MCF 10A (cell line): ENCODE data around the gene SLC5A3. TPM values are rescaled to one million over a fixed set of nuclear protein-coding genes. Genes with fewer than 3 reads are reported as not detected.
A peak's percentile ranks its signal among the peaks of the same experiment; 100 is the strongest.

ENCODE experiments used
- Bru-seq: library from RNA; stranded (reverse); fragments of 400-500 nt; gene quantifications from one replicate; lab custom pipeline; 2021; lab: Mats Ljungman, UMichigan
- BruChase-seq, 2 experiments: library from RNA; stranded (reverse); fragments of 400-500 nt; gene quantifications; one replicate each; lab custom pipeline; 2021; lab: Mats Ljungman, UMichigan
- BruUV-seq: library from RNA; stranded (reverse); fragments of 400-500 nt; replicated peaks from 2 replicates; lab custom pipeline; 2021; lab: Mats Ljungman, UMichigan
- CTCF ChIA-PET: fragments of 300-600 bp; sonication (Branson Sonifier 250); formaldehyde crosslinking; extraction: SDS; loops from one replicate; lab custom pipeline; 2021; ENCODE audit warnings: antibody characterized with exemption, inconsistent platforms; lab: Yijun Ruan, JAX
- POLR2A ChIA-PET: fragments of 300-600, 350-650 bp; sonication (Branson Sonifier 250); formaldehyde crosslinking; extraction: SDS; loops from one replicate; lab custom pipeline; 2020; ENCODE audit warnings: antibody characterized with exemption, inconsistent platforms; lab: Yijun Ruan, JAX
- DNase-seq: peaks from one replicate; pipeline ENCODE4 v3.0.0-alpha.2; 2018; ENCODE audit not compliant: unreplicated experiment
- H3K27ac Mint-ChIP-seq: one replicate; pipeline ENCODE4 v1.8.0; 2022; ENCODE audit warnings: mild to moderate bottlenecking, low read depth, mixed read lengths; ENCODE audit not compliant: unreplicated experiment
- H3K27me3 Mint-ChIP-seq: one replicate; pipeline ENCODE4 v1.8.0; 2022; ENCODE audit warnings: mixed read lengths; ENCODE audit not compliant: insufficient read depth, unreplicated experiment
- H3K36me3 Mint-ChIP-seq: one replicate; pipeline ENCODE4 v1.8.0; 2022; ENCODE audit warnings: mild to moderate bottlenecking, moderate library complexity, mixed read lengths; ENCODE audit not compliant: insufficient read depth, unreplicated experiment
- H3K4me1 Mint-ChIP-seq: one replicate; pipeline ENCODE4 v1.8.0; 2022; ENCODE audit warnings: mixed read lengths; ENCODE audit not compliant: insufficient read depth, unreplicated experiment
- H3K4me3 Mint-ChIP-seq: one replicate; pipeline ENCODE4 v1.8.0; 2022; ENCODE audit warnings: mild to moderate bottlenecking, moderate library complexity, mixed read lengths; ENCODE audit not compliant: unreplicated experiment
- H3K9me3 Mint-ChIP-seq: one replicate; pipeline ENCODE4 v1.8.0; 2022; ENCODE audit warnings: mixed read lengths; ENCODE audit not compliant: unreplicated experiment
- intact Hi-C: fragments of 100-400 bp; cut with micrococcal nuclease; formaldehyde crosslinking; loops from 2 replicates; pipeline ENCODE4 v1.14.1; 2022
- long read RNA-seq: library from polyadenylated mRNA; stranded (forward); transcript quantifications from one replicate; pipeline ENCODE4 v2.0.0, GENCODE V29; 2022
- total RNA-seq: library from RNA; stranded (reverse); gene quantifications from 2 replicates; pipeline ENCODE4 v1.2.3, GENCODE V29; 2022
- TF ChIP-seq, protein P1 (sequence below): fragments of 200-600 bp; IDR thresholded peaks from one replicate; pipeline ENCODE4 v1.8.0; 2022; ENCODE audit warnings: antibody characterized with exemption, mild to moderate bottlenecking; ENCODE audit not compliant: unreplicated experiment

SLC5A3 gene
- 8.1 and 8.5 TPM in 2 replicates for total RNA-seq
- percentile 91 among the genes with signal in this experiment for Bru-seq, nascent RNA
- BruChase-seq, experiment 1, labeled RNA remaining after a 6-hour chase, result percentile 96 among the genes with signal in this experiment
- percentile 95 among the genes with signal in this experiment for BruChase-seq, experiment 2, labeled RNA remaining after a 2-hour chase
- long read RNA-seq, partial matches to known transcripts, result 0 of 8 reads
- long read RNA-seq, other reads (novel, unspliced or antisense), result 8 of 8 reads

DNA sequence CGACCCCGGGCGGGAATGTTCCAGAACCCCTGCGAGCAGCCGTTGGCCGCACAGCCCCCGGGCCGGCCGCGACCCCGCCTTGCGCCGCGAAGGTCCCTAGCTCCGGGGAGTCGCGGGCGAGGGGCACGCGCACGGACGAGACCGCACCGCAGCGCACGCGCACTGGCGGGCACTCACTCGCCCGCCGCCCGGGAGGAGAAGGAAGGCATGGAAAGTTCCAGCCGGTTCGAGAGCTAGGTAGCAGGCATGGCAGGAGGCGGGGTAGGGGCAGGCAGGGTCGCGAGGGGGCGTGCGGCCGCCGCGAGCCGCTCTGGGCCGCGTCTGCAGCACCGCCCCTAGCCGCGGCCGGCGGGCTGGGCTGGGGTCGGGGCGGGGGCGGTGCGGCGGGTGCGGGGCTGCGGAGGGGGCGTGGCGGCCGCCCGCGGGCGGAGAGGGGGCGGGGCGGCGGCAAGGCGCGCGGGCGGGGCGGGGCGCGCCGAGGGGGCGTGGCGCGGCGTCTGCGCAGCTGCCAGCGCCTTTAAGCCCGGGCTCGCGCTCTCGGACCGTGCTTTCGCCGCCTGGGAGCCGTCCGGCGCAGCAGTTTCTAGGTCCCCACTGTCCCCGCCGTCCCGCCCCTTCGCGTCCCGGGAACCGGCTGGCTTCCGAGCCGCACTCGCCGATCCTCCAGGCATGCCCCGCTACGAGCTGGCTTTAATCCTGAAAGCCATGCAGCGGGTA, at the start of gene SLC5A3, which contains the start of gene MRPS6:
SLC5A3 (plus strand) TSS at position 547 of the 717 bp plus-strand sequence. CDS start 21,621 bp downstream, outside the sequence.
MRPS6 (plus strand) TSS at position 547 of the 717 bp plus-strand sequence; CDS start at position 670, 123 bp downstream.
- no peaks in the 10 kb centered on the region for H3K36me3 Mint-ChIP-seq
- CTCF ChIA-PET, result interaction anchor here (0.7 to 4.2 kb wide), 2 partner anchors 132 to 149 kb away, joined by 3 to 31 read pairs; no protein-coding TSS in a partner anchor
- TF ChIP-seq, protein P1, sequence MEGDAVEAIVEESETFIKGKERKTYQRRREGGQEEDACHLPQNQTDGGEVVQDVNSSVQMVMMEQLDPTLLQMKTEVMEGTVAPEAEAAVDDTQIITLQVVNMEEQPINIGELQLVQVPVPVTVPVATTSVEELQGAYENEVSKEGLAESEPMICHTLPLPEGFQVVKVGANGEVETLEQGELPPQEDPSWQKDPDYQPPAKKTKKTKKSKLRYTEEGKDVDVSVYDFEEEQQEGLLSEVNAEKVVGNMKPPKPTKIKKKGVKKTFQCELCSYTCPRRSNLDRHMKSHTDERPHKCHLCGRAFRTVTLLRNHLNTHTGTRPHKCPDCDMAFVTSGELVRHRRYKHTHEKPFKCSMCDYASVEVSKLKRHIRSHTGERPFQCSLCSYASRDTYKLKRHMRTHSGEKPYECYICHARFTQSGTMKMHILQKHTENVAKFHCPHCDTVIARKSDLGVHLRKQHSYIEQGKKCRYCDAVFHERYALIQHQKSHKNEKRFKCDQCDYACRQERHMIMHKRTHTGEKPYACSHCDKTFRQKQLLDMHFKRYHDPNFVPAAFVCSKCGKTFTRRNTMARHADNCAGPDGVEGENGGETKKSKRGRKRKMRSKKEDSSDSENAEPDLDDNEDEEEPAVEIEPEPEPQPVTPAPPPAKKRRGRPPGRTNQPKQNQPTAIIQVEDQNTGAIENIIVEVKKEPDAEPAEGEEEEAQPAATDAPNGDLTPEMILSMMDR, result no peak
- peak within 1 kb of the TSS; percentile 93 for H3K27ac Mint-ChIP-seq
- H3K4me3 Mint-ChIP-seq, result peak within 1 kb of the TSS; percentile 91
- intact Hi-C loops, result no loop called here
- DNase-seq, result peak; percentile 75
- H3K9me3 Mint-ChIP-seq, result no peaks in the 10 kb centered on the region
- POLR2A ChIA-PET, result interaction anchor here (1.1 to 5.2 kb wide), 9 partner anchors 19 to 1346 kb away, joined by 3 to 45 read pairs (median 15); no protein-coding TSS in a partner anchor
- no TSS peak for BruUV-seq
- H3K4me1 Mint-ChIP-seq, result peaks cover 36% of the 10 kb centered on the region
- H3K27me3 Mint-ChIP-seq, result no peaks in the 10 kb centered on the region

DNA sequence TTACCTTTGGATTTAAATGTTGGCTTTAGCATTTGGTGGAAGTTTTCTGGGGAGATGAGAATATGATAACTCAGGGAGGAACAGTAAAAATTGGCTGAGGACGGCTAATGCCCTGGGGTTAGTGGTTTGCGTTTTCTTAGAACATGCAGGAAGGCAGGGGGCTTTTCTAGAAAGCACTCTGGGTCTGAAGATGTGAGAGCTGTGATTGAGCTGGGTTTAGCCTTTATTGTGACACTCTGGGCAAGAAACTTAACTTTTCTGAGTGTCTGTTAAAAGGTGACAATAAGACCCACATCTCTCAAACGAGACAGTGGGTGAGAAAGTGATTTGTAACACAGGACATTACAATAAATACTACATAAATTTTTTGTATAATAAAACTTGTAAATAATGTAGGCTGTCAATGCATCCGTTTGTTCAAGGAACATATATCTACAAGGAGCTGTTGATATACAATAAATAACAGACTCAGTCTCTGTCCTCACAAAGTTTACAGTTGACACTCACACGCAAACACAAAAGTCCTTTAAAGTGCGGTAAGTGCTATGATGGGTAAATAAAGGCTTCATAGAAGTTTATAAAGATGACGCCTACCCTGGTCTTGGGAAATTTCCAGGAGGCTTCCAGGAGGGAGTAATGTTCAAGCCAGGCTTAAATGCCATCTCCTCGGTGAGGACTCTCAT, 49.5 kb upstream of the SLC5A3 start:
- TF ChIP-seq, protein P1, result no peak
- intact Hi-C loops, result no loop called here
- Mint-ChIP-seq H3K27me3 (no peaks in the 10 kb centered on the region), H3K36me3 (no peaks in the 10 kb centered on the region), H3K4me1 (no peaks in the 10 kb centered on the region), H3K9me3 (no peaks in the 10 kb centered on the region), H3K27ac (no peak overlapping the region), H3K4me3 (no peak overlapping the region)
- DNase-seq, result no peak
- BruUV-seq, result no TSS peak
- ChIA-PET POLR2A (no interaction called here), CTCF (interaction anchor here (1.0 kb wide), 1 partner anchor 100 kb away, joined by 3 read pairs; no protein-coding TSS in a partner anchor)

DNA sequence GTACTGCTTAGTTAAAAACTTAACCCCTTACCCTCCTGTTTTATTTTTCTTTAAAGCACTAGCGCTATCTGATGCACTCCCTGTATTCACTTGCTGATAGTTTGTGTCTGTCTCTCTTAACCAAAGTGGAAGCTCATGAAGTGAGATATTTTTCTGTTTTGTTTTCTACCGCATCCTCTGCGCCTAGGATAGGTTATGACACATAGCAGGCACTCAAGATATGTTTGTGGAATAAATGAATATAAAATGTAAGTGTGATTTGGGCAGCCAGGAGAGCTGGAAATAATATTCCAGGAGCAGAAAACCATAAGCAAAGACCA, 49.0 kb upstream of the SLC5A3 start:
- no peaks in the 10 kb centered on the region for H3K27me3 Mint-ChIP-seq
- ChIA-PET CTCF (no interaction called here), POLR2A (interaction anchor here (1.4 kb wide), 1 partner anchor 48 kb away, joined by 3 read pairs; no protein-coding TSS in a partner anchor)
- no TSS peak for BruUV-seq
- intact Hi-C loops, result no loop called here
- no peaks in the 10 kb centered on the region for H3K4me1 Mint-ChIP-seq
- no peaks in the 10 kb centered on the region for H3K9me3 Mint-ChIP-seq
- no peak overlapping the region for H3K27ac Mint-ChIP-seq
- no peak overlapping the region for H3K4me3 Mint-ChIP-seq
- no peak for DNase-seq
- H3K36me3 Mint-ChIP-seq, result no peaks in the 10 kb centered on the region
- TF ChIP-seq, protein P1, result no peak
